ENCODE results near the gene ZNF71.
"Not testable (repeated sequence)": the region's sequence is repeated elsewhere in the genome, so short reads cannot be mapped to it uniquely, and the experiment has no call there.

The ZNF71 gene

DNA sequence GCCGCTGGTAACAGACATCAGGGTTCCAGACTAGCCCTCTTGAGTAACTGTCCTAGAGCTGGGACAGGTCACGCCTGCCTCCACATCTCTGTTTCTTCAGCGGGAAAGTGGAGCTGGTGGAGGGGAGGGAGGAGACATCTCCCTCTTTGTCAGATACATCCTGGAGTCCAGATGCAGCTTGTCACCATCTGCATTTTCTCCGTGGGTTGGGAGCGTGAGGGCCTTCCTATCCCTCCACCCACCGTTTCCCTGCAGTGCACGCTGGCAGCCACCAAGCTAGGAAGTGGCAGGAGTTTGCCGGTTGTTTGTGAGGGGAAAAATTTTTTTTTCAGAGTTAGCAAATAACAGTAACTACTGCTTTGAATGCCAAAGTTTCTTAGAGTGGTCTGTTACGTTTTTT is 27.9 kb downstream of the ZNF71 start:
- DNase-seq = no peak

DNA sequence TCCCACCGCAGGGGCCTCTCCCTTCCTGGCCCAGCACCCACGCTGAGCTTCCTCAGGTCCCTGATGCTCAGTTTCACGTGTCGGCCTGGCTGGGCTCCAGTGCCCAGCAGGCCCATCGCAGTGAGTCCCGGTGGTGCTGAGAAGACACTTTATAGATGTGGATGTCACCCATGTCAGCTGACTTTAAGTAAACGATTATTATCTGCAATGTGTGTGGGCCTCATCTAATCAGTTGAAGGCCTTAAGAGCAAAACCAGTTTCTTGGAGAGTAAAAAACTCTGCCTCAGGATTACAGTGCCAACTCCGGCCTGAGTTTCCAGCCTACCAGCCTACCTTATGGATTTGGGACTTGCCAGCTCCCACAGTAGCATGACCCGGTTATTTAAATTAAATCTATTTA is 30.6 kb downstream of the ZNF71 start:
- no peak for DNase-seq

DNA sequence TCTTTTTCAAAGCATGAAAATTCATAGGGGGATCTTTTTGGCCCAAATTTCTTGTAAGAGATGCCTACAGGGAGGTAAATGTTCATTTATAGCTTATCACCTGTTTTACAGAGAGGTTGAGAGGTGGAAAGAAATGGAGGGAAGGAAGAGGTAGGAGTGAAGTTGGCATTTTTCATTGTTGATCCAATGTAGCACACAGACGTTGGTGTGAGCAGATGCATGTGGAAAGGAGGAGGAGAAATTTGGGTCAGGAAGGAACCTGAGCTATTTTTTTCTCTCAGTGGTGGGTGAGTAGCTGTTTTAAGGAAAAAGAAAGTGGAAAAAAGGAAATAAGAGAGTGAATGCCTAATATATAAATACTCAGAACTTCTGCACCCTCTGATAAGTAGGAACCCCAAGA is 37.9 kb downstream of the ZNF71 start:
- DNase-seq = no peak

DNA sequence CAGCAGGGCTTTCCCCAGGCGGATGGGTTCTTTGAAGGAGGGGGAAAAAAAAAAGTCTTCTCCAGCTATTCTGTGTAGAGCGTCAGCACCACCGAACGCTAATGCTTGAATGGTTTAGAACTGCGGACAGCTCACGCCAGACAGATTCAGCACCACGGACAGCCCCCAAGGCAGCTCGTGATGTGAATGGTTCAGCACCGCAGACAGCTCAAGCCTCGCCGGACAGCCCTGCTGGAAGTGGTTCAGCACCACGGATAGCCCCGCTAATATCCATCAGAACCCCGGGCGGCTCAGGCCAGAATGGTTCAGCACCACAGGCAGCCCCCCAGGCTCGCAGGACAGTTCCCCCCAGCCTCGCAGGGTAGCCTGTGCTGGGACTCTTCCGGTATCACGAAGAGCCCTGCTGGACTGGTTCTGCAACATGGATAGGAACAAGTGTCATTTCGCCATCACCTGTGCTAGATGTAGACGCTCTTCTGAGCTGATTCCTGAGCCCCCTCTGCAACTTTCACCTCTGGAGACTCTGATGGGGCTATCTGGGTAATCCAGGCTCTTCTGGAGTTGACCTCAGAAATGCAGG is 43.0 kb downstream of the ZNF71 start:
- no peak for DNase-seq

DNA sequence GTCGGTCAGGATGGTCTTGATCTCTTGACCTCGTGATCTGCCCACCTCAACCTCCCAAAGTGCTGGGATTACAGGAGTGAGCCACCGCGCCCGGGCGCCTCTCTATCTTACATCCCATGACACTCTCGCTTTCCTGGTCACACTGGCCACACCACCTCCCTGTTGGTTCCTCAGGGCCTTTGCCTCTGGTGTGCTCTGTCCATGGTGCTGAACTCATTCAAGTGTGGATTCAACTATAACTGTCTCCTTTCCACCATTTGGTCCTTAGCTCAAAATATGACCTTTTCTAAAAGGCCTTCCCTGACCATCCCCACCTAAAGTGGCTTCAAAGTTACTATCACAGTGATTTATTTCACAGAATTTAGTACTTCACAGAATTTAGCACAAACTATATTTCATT is 44.1 kb downstream of the ZNF71 start:
- no peak for DNase-seq

- no peak for DNase-seq
These were observed 47.8 kb downstream of the ZNF71 start, which contains the start of gene SMIM17 for GRCh38 chr19:56642711-56643459. Gene SMIM17, plus strand, starts transcription at chr19:56643159. Its CDS starts 2,509 bp downstream, at chr19:56645668.

- no peak for DNase-seq
These were observed 48.4 kb downstream of the ZNF71 start for GRCh38 chr19:56643460-56643955.

DNA sequence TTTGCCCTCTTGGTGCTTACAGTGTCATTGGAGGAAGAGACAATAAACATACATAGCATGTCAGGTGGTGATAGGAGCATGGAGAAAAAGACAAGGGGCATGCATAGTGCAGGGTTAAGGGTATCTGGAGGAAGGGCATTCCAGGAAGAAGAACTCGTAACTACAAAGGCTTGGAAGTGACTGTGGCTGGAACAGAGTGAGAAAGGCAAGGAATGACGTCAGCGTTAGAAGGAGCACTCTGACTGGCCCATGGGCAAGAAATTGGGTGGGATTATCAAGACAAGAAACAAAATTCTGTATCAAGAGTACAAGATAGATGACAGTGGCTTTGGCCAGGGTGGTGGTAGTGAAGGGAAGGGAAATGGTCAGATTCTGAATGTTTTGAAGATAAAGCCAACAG is 59.0 kb downstream of the ZNF71 start:
- DNase-seq = no peak

GRCh38 chr19:56660381-56661107 is 65.4 kb downstream of the ZNF71 start:
- DNase-seq = peak; percentile 33

- DNase-seq = no peak
These were observed 66.1 kb downstream of the ZNF71 start for GRCh38 chr19:56661248-56661647.

GRCh38 chr19:56663931-56664500 is 68.9 kb downstream of the ZNF71 start:
- DNase-seq = no peak

DNA sequence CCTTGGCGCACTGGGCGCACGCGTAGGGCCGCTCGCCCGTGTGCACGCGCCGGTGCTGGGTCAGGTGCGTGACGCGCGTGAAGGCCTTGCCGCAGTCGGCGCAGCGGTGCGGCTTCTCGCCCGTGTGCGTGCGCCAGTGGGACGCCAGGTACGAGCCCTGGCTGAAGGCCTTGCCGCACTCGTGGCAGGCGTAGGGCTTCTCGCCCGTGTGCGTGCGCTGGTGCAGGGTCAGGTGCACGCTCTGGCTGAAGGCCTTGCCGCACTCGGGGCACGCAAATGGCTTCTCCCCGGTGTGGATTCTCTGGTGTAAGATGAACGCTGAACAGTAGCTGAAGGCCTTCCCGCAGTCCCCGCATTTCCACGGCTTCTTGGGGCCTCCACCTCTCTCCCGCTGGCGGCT is 69.4 kb downstream of the ZNF71 start:
- no peak for DNase-seq

DNA sequence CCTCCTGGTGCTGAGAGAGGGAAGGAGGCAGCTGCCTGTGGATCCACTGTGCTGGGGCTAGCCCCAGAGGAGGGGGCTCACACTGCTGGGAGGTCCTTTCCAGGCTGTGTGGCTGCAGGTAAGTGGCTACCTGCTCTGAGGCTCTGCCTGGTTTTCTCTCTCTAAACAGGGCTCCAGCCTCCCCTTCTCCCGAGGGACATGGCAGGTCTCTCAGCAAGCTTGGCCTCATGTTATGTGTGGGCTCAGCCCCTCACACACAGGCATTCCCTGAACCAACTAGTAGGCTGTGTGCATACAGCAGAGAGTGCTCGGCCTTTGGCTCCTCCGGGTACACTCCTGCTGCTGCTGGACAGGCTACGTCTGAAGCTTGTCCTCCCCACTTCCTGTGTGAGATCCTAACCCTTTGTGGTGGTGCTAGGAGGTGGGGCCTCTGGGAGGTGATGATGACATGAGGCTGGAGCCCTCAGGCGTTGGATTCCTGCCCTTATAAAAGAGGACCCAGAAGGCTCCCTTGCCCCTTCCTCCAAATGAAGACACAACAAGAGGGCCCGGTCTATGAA is 72.3 kb downstream of the ZNF71 start:
- DNase-seq = no peak

GRCh38 chr19:56668676-56669075 is 73.6 kb downstream of the ZNF71 start:
- DNase-seq = no peak

DNA sequence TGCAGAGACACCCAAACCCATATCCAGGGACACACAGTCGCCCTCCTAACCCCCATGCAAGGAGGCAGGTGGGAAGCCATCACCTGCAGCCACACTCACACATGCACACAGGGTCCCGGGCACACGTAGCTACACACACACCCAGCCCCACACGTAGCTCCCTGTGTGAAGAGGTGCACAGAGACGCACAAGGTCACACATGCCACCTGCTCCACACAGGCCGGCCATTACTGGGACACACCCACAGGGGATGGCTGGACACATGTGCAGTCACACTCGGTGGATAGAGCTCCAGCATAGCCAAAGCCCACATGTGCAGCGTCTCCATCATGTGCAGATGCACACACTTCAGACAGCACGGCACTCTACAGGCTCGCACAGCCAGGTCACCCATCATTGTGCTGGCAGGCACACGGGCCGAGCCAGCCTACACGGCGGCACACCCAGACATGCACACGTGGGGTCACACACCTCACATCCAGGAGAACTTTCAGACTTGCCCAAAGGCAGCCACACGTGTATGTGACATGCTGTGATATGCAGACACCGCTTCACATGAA is 75.4 kb downstream of the ZNF71 start:
- DNase-seq = no peak

- DNase-seq = peak; percentile 13
These were observed 76.0 kb downstream of the ZNF71 start for GRCh38 chr19:56670961-56671612.

- DNase-seq = peak; percentile 10
These were observed 76.5 kb downstream of the ZNF71 start, which contains the start of gene ZNF835 for GRCh38 chr19:56671613-56671994. Gene ZNF835, minus strand, starts transcription at chr19:56671757. Its CDS starts 6,559 bp downstream, at chr19:56665198.

- not testable (repeated sequence) for DNase-seq
These were observed 77.5 kb downstream of the ZNF71 start for GRCh38 chr19:56672610-56673009.

Measured in NCI-H1092 treated with DMSO at 0.1 percent for 48 hours (cell line).